Suprapubic skin (tissue), 4 donors: ENCODE measurements around the gene SRD5A1. TPM values are rescaled to one million over a fixed set of nuclear protein-coding genes. Genes with fewer than 3 reads are reported as not detected.
A peak's percentile ranks its signal among the peaks of the same experiment; 100 is the strongest.

Experiments
- DNase-seq, 2 donors: peaks; one replicate each; pipeline ENCODE4 v3.0.0-alpha.2; 2019; ENCODE audit warnings: low spot score in 2 of 2
- H3K27ac ChIP-seq: fragments of 200-600 bp; sonication (generic); one replicate; pipeline ENCODE4 v1.5.1; 2019
- H3K27me3 ChIP-seq: fragments of 200-600 bp; sonication (generic); one replicate; pipeline ENCODE4 v1.5.1; 2019
- H3K36me3 ChIP-seq: fragments of 200-600 bp; sonication (generic); one replicate; pipeline ENCODE4 v1.5.1; 2019
- H3K4me1 ChIP-seq: fragments of 200-600 bp; sonication (generic); one replicate; pipeline ENCODE4 v1.5.1; 2019
- H3K4me3 ChIP-seq: fragments of 200-600 bp; sonication (generic); one replicate; pipeline ENCODE4 v1.5.1; 2019; ENCODE audit warnings: mild to moderate bottlenecking
- H3K9me3 ChIP-seq: fragments of 200-600 bp; sonication (generic); one replicate; pipeline ENCODE4 v1.5.1; 2019
- CTCF ChIP-seq, 2 donors: fragments of 200-600 bp in 1 of 2; fragments of 450-650 bp in 1 of 2; sonication (generic) in 1 of 2; IDR thresholded peaks; one replicate each; pipeline ENCODE4 v1.5.1; 2016 to 2019; ENCODE audit warnings: antibody characterized with exemption in 2 of 2, mild to moderate bottlenecking in 1 of 2, moderate library complexity in 1 of 2
- EP300 ChIP-seq: sonication (generic); formaldehyde crosslinking; IDR thresholded peaks from one replicate; pipeline ENCODE4 v1.6.1; 2017; ENCODE audit warnings: antibody characterized with exemption
- POLR2A ChIP-seq, 2 donors: fragments of 450-650 bp; IDR thresholded peaks; one replicate each; pipeline ENCODE4 v1.6.1; 2017; ENCODE audit warnings: antibody characterized with exemption in 2 of 2, mild to moderate bottlenecking in 2 of 2, moderate library complexity in 2 of 2
- POLR2AphosphoS5 ChIP-seq, 3 donors: sonication (generic); formaldehyde crosslinking; IDR thresholded peaks; one replicate each; pipeline ENCODE4 v1.6.1; 2017; ENCODE audit warnings: antibody characterized with exemption in 3 of 3
- WGBS: methylation state at CpG from one replicate; pipeline ENCODE4 v1.1.5; 2018; 5-methylcytosine and 5-hydroxymethylcytosine counted together
- total RNA-seq, 4 donors: library from RNA; depleted of rRNA; stranded (reverse); fragments of >200 nt; gene quantifications; one replicate each; pipeline ENCODE4 v1.1.0, GENCODE V29; 2016

The SRD5A1 gene
- total RNA-seq, 4 donors from 2014 or later: 62.7 to 86.8 (median 74.8) TPM

- no peaks in the 10 kb centered on the region for H3K27me3 ChIP-seq
- no peaks in the 10 kb centered on the region for H3K9me3 ChIP-seq
- no peak overlapping the region for H3K4me3 ChIP-seq
- no peak for TF ChIP-seq POLR2A (IDR thresholded peaks at IDR 0.05)
- no peak for TF ChIP-seq CTCF (IDR thresholded peaks at IDR 0.05)
- no peak for TF ChIP-seq EP300
- TF ChIP-seq POLR2AphosphoS5 (IDR thresholded peaks at IDR 0.05): no peak
- 76% methylated on average over 12 of the region's 12 CpGs for WGBS
- H3K36me3 ChIP-seq: no peaks in the 10 kb centered on the region
- H3K27ac ChIP-seq: no peak overlapping the region
- no peak for DNase-seq
- H3K4me1 ChIP-seq: peaks cover 20% of the 10 kb centered on the region
These were observed 67.6 kb downstream of the SRD5A1 start for GRCh38 chr5:6700685-6701355.

GRCh38 chr5:6701491-6701890 is 68.3 kb downstream of the SRD5A1 start:
- no peak for DNase-seq
- H3K27ac ChIP-seq: no peak overlapping the region
- no peaks in the 10 kb centered on the region for H3K9me3 ChIP-seq
- H3K36me3 ChIP-seq: no peaks in the 10 kb centered on the region
- no peak for TF ChIP-seq POLR2AphosphoS5 (IDR thresholded peaks at IDR 0.05)
- WGBS: 88% methylated on average over 12 of the region's 12 CpGs
- H3K27me3 ChIP-seq: no peaks in the 10 kb centered on the region
- no peak overlapping the region for H3K4me3 ChIP-seq
- peaks cover 25% of the 10 kb centered on the region for H3K4me1 ChIP-seq

- no peaks in the 10 kb centered on the region for H3K9me3 ChIP-seq
- H3K4me3 ChIP-seq: no peak overlapping the region
- H3K27me3 ChIP-seq: no peaks in the 10 kb centered on the region
- 99% methylated on average over 6 of the region's 6 CpGs for WGBS
- no peaks in the 10 kb centered on the region for H3K36me3 ChIP-seq
- DNase-seq: no peak
- no peak overlapping the region for H3K27ac ChIP-seq
- peaks cover 25% of the 10 kb centered on the region for H3K4me1 ChIP-seq
- no peak for TF ChIP-seq CTCF (IDR thresholded peaks at IDR 0.05)
- TF ChIP-seq POLR2AphosphoS5 (IDR thresholded peaks at IDR 0.05): no peak
- no peak for TF ChIP-seq EP300
- no peak for TF ChIP-seq POLR2A (IDR thresholded peaks at IDR 0.05)
These were observed 69.4 kb downstream of the SRD5A1 start for GRCh38 chr5:6702633-6703032.

GRCh38 chr5:6703806-6704205 is 70.6 kb downstream of the SRD5A1 start:
- TF ChIP-seq CTCF (IDR thresholded peaks at IDR 0.05) (no peak), POLR2AphosphoS5 (IDR thresholded peaks at IDR 0.05) (no peak), POLR2A (IDR thresholded peaks at IDR 0.05) (no peak), EP300 (no peak)
- DNase-seq: no peak
- peaks cover 25% of the 10 kb centered on the region for H3K4me1 ChIP-seq
- 54% methylated on average over 6 of the region's 6 CpGs for WGBS
- peak overlapping the region; percentile 75 for H3K27ac ChIP-seq
- H3K9me3 ChIP-seq: no peaks in the 10 kb centered on the region
- H3K27me3 ChIP-seq: no peaks in the 10 kb centered on the region
- no peak overlapping the region for H3K4me3 ChIP-seq
- no peaks in the 10 kb centered on the region for H3K36me3 ChIP-seq

- Histone ChIP-seq H3K27me3 (no peaks in the 10 kb centered on the region), H3K4me1 (peaks cover 25% of the 10 kb centered on the region), H3K9me3 (no peaks in the 10 kb centered on the region), H3K4me3 (no peak overlapping the region), H3K27ac (peak overlapping the region; percentile 75), H3K36me3 (no peaks in the 10 kb centered on the region)
- no peak for DNase-seq
- WGBS: 33% methylated on average over 11 of the region's 11 CpGs
- TF ChIP-seq CTCF (IDR thresholded peaks at IDR 0.05): no peak
- TF ChIP-seq EP300: no peak
- TF ChIP-seq POLR2A (IDR thresholded peaks at IDR 0.05): no peak
- no peak for TF ChIP-seq POLR2AphosphoS5 (IDR thresholded peaks at IDR 0.05)
These were observed 71.2 kb downstream of the SRD5A1 start for GRCh38 chr5:6704361-6704851.
